Amniotic stem cell (primary cell): ENCODE measurements around the gene FHL3.

Experiments
- DNase-seq: peaks from one replicate; lab custom pipeline; 2025; lab: John Stamatoyannopoulos, UW

Gene FHL3

GRCh38 chr1:38012363-38013226, 7.3 kb upstream of the FHL3 start, which contains the start of gene UTP11:
Gene UTP11, plus strand, starts transcription at chr1:38012734. Its CDS starts 69 bp downstream, at chr1:38012803.
- DNase-seq: peak; percentile 98

GRCh38 chr1:38009841-38010180, 4.5 kb upstream of the FHL3 start:
- DNase-seq: no peak

GRCh38 chr1:38009088-38009840, 4.0 kb upstream of the FHL3 start:
- DNase-seq: no peak

- DNase-seq: no peak
Measured at GRCh38 chr1:38006008-38006828, 904 bp upstream of the FHL3 start.

GRCh38 chr1:38004284-38005108, 818 bp downstream of the FHL3 start:
- DNase-seq: no peak

- no peak for DNase-seq
Measured at GRCh38 chr1:38003261-38004250, 1.8 kb downstream of the FHL3 start.

GRCh38 chr1:38000529-38001455, 4.5 kb downstream of the FHL3 start:
- DNase-seq: peak; percentile 38

- DNase-seq: no peak
Measured at GRCh38 chr1:38000233-38000528, 5.1 kb downstream of the FHL3 start.

- no peak for DNase-seq
Measured at GRCh38 chr1:37999430-38000232, 5.7 kb downstream of the FHL3 start.

GRCh38 chr1:37998913-37999429, 6.3 kb downstream of the FHL3 start:
- no peak for DNase-seq

GRCh38 chr1:37998089-37998808, 7.1 kb downstream of the FHL3 start:
- DNase-seq: no peak

- DNase-seq: no peak
Measured at GRCh38 chr1:37997256-37998088, 7.8 kb downstream of the FHL3 start.

- peak; percentile 60 for DNase-seq
Measured at GRCh38 chr1:37995751-37996345, 9.5 kb downstream of the FHL3 start.

GRCh38 chr1:37994886-37995566, 10.3 kb downstream of the FHL3 start:
- no peak for DNase-seq

- DNase-seq: no peak
Measured at GRCh38 chr1:37989361-37989930, 15.9 kb downstream of the FHL3 start.
